ENCODE results near the gene CCDC183.

DNA sequence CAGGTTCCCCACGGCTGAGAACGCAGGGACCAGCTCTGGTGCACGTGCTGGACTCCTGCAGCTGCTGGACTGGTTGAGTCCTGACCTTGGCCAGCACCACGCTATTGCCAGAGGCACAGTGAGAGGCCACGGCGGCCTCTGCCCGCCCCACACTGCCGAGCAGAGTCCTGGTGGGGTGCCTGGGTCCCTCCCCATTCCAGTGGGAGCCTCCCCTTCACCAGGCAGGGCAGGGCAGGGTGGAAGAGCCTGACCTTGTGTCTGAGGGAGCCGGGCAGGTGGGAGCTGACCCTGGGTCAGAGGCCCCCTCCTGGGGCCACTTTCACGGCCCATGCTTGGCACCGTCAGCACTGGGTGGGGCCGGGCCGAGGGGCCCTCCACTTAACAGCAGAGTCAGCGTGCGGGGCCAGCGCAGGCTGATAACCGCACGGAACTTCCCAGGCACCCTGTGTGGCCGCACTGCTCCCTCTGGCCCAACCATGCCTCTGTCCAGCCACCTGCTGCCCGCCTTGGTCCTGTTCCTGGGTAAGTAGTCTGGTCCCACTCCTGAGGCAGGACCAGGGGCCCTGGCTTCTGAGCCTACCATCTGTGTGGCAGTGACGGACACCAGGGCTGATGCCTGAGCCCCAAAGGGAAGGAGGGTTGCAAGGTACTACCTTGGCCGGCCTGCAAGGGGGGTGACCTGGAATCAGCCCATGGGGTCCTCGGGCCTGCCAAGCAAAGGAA, 56.0 kb downstream of the CCDC183 start, which contains the start of gene MAMDC4:
- TF ChIP-seq EZH2 (IDR thresholded peaks at IDR 0.05; ENCODE audit: insufficient read depth, low read length), result no peak
- TF ChIP-seq, protein P1, sequence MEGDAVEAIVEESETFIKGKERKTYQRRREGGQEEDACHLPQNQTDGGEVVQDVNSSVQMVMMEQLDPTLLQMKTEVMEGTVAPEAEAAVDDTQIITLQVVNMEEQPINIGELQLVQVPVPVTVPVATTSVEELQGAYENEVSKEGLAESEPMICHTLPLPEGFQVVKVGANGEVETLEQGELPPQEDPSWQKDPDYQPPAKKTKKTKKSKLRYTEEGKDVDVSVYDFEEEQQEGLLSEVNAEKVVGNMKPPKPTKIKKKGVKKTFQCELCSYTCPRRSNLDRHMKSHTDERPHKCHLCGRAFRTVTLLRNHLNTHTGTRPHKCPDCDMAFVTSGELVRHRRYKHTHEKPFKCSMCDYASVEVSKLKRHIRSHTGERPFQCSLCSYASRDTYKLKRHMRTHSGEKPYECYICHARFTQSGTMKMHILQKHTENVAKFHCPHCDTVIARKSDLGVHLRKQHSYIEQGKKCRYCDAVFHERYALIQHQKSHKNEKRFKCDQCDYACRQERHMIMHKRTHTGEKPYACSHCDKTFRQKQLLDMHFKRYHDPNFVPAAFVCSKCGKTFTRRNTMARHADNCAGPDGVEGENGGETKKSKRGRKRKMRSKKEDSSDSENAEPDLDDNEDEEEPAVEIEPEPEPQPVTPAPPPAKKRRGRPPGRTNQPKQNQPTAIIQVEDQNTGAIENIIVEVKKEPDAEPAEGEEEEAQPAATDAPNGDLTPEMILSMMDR (IDR thresholded peaks at IDR 0.05; ENCODE audit: insufficient read depth, low read depth, low read length), result no peak

Measured in astrocyte (in vitro differentiated cells and primary cell).